Fibroblast of lung (primary cell): ENCODE measurements around the gene ZDHHC5. TPM values are rescaled to one million over a fixed set of nuclear protein-coding genes. Genes with fewer than 3 reads are reported as not detected.

Experiments used
- DNase-seq, 2 donors: peaks; one replicate each; pipeline versions ENCODE4 v3.0.0 to v3.0.0-alpha.2; 2010; ENCODE audit warnings: low read depth in 2 of 2
- H2AFZ ChIP-seq: 2 replicates; pipeline ENCODE4 v1.5.1; 2012; ENCODE audit warnings: low read length, control low read depth, inconsistent platforms
- H3K27ac ChIP-seq: 2 replicates; pipeline ENCODE4 v1.5.1; 2011; ENCODE audit warnings: low read length, control low read depth; ENCODE audit not compliant: insufficient read depth
- H3K27me3 ChIP-seq: 2 replicates; pipeline ENCODE4 v1.5.1; 2011; ENCODE audit warnings: mild to moderate bottlenecking, low read length; ENCODE audit not compliant: control insufficient read depth, insufficient read depth
- H3K36me3 ChIP-seq: 2 replicates; pipeline ENCODE4 v1.5.1; 2011; ENCODE audit warnings: low read length; ENCODE audit not compliant: control insufficient read depth, insufficient read depth
- H3K4me1 ChIP-seq: 2 replicates; pipeline ENCODE4 v1.5.1; 2011; ENCODE audit warnings: low read length; ENCODE audit not compliant: control insufficient read depth, insufficient read depth; ENCODE audit errors: extremely low read depth
- H3K4me2 ChIP-seq: 2 replicates; pipeline ENCODE4 v1.5.1; 2011; ENCODE audit warnings: low read length, control low read depth; ENCODE audit not compliant: insufficient read depth; ENCODE audit errors: extremely low read depth
- H3K4me3 ChIP-seq, 4 experiments: fragments of 200-600 bp in 1 of 4; sonication (generic) in 1 of 4; replicated peaks in 1 of 4; 2 replicates each; pipeline ENCODE4 v1.5.1; 2011 to 2016; ENCODE audit warnings: low read length in 4 of 4, low read depth in 3 of 4, mild to moderate bottlenecking in 3 of 4, control low read depth in 2 of 4, inconsistent platforms in 1 of 4, mixed read lengths in 1 of 4; ENCODE audit not compliant: insufficient read depth in 1 of 4; ENCODE audit errors: control extremely low read depth in 1 of 4
- H3K79me2 ChIP-seq: 2 replicates; pipeline ENCODE4 v1.5.1; 2012; ENCODE audit warnings: mild to moderate bottlenecking, low read length, inconsistent platforms; ENCODE audit not compliant: control insufficient read depth, insufficient read depth
- H3K9ac ChIP-seq: 2 replicates; pipeline ENCODE4 v1.5.1; 2011; ENCODE audit warnings: mild to moderate bottlenecking, low read length, control low read depth; ENCODE audit not compliant: insufficient read depth
- H3K9me3 ChIP-seq: 2 replicates; pipeline ENCODE4 v1.5.1; 2012; ENCODE audit warnings: low read depth, low read length; ENCODE audit not compliant: control insufficient read depth, insufficient read depth
- H4K20me1 ChIP-seq: 2 replicates; pipeline ENCODE4 v1.5.1; 2011; ENCODE audit warnings: low read length; ENCODE audit not compliant: control insufficient read depth, insufficient read depth; ENCODE audit errors: extremely low read depth
- EZH2 ChIP-seq: IDR thresholded peaks from 2 replicates; pipeline ENCODE4 v1.5.1; 2012; ENCODE audit warnings: low read length, control low read depth, mild to moderate bottlenecking; ENCODE audit errors: missing control alignments
- polyA plus RNA-seq, 2 donors: library from polyadenylated mRNA; depleted of rRNA in 1 of 2; stranded (reverse) in 1 of 2; unstranded in 1 of 2; fragments of >200 nt; gene quantifications; 2 replicates each; pipeline ENCODE4 v1.2.1, GENCODE V29; 2011 to 2012; ENCODE audit warnings: missing spikeins in 1 of 2
- total RNA-seq: library from RNA; depleted of rRNA; stranded (reverse); fragments of >200 nt; gene quantifications from 2 replicates; pipeline ENCODE4 v1.2.1, GENCODE V29; 2014
- TF ChIP-seq, protein P1 (sequence below), 2 donors: IDR thresholded peaks in 1 of 2; conservative IDR thresholded peaks in 1 of 2; 1 replicate in 1 of 2; 2 replicates in 1 of 2; pipeline ENCODE4 v1.5.1; 2011 to 2012; ENCODE audit warnings: low read length in 2 of 2, control low read depth in 1 of 2, inconsistent platforms in 1 of 2, low read depth in 1 of 2, mild to moderate bottlenecking in 1 of 2

ZDHHC5 gene
- total and polyA plus RNA-seq, 2 donors (not counting 1 experiment from before 2014, with no cell fraction given), result 33.9 to 58.9 TPM

DNA sequence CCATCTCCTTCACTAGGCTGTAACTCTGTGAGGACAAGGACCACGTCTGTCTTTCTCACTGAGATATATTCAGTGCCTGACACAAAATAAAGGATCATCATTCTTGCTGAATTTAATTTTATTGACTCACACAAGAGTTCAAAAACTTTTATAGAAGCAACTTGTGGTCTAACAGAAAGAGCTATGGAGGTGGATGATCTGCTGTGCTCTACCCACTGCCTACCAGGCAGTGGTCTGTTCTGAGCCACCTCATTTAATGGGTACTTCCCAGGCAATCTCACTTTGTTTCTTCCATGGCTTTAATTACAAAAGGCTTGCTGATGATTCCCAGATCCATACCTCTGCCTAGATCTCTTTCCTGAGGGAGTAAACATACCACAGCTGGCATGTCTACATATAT, 79.0 kb downstream of the ZDHHC5 start:
- Histone ChIP-seq H3K27ac (no peak overlapping the region), H3K4me1 (peaks cover 3% of the 10 kb centered on the region), H2AFZ (no peak overlapping the region), H3K9ac (no peak overlapping the region), H3K36me3 (peaks cover 10% of the 10 kb centered on the region), H3K27me3 (no peaks in the 10 kb centered on the region), H3K4me2 (no peak overlapping the region), H3K9me3 (no peaks in the 10 kb centered on the region), H4K20me1 (no peaks in the 10 kb centered on the region), H3K79me2 (peaks cover 13% of the 10 kb centered on the region), H3K4me3 (no peak overlapping the region)
- TF ChIP-seq EZH2, result no peak
- TF ChIP-seq, protein P1, sequence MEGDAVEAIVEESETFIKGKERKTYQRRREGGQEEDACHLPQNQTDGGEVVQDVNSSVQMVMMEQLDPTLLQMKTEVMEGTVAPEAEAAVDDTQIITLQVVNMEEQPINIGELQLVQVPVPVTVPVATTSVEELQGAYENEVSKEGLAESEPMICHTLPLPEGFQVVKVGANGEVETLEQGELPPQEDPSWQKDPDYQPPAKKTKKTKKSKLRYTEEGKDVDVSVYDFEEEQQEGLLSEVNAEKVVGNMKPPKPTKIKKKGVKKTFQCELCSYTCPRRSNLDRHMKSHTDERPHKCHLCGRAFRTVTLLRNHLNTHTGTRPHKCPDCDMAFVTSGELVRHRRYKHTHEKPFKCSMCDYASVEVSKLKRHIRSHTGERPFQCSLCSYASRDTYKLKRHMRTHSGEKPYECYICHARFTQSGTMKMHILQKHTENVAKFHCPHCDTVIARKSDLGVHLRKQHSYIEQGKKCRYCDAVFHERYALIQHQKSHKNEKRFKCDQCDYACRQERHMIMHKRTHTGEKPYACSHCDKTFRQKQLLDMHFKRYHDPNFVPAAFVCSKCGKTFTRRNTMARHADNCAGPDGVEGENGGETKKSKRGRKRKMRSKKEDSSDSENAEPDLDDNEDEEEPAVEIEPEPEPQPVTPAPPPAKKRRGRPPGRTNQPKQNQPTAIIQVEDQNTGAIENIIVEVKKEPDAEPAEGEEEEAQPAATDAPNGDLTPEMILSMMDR (conservative IDR thresholded peaks at IDR 0.05 in 1 of 2, IDR thresholded peaks at IDR 0.05 in 1 of 2; ENCODE audit: low read depth in 1 of 2, low read length in 2 of 2), result no peak
- DNase-seq, result no peak

Other genes with a start within 250 kb of the ZDHHC5 start
- 41.5 and 61.6 TPM in 2 replicates for gene SLC43A3, start 241.0 kb upstream of the ZDHHC5 start, total RNA-seq
- 34.8 and 67.6 TPM in 2 replicates for gene SLC43A3, start 241.0 kb upstream of the ZDHHC5 start, polyA plus RNA-seq
- 0.17 and 0.26 TPM in 2 replicates for gene RTN4RL2, start 207.6 kb upstream of the ZDHHC5 start, total RNA-seq
- gene RTN4RL2, start 207.6 kb upstream of the ZDHHC5 start, polyA plus RNA-seq, result 0.27 and 0.43 TPM in 2 replicates
- 19.8 and 20.8 TPM in 2 replicates for gene SLC43A1, start 152.4 kb upstream of the ZDHHC5 start, total RNA-seq
- gene SLC43A1, start 152.4 kb upstream of the ZDHHC5 start, polyA plus RNA-seq, result 12.3 and 13.2 TPM in 2 replicates
- 32.2 and 41.6 TPM in 2 replicates for gene TIMM10, start 137.4 kb upstream of the ZDHHC5 start, total RNA-seq
- 57.6 and 108 TPM in 2 replicates for gene TIMM10, start 137.4 kb upstream of the ZDHHC5 start, polyA plus RNA-seq
- gene SMTNL1, start 130.5 kb upstream of the ZDHHC5 start, total RNA-seq, result not detected in 2 replicates
- gene SMTNL1, start 130.5 kb upstream of the ZDHHC5 start, polyA plus RNA-seq, result not detected in 2 replicates
- 78.6 and 94.8 TPM in 2 replicates for gene UBE2L6, start 100.4 kb upstream of the ZDHHC5 start, total RNA-seq
- 105 and 113 TPM in 2 replicates for gene UBE2L6, start 100.4 kb upstream of the ZDHHC5 start, polyA plus RNA-seq
- 17.2 and 20.0 TPM in 2 replicates for gene SERPING1, start 70.4 kb upstream of the ZDHHC5 start, total RNA-seq
- gene SERPING1, start 70.4 kb upstream of the ZDHHC5 start, polyA plus RNA-seq, result 35.8 and 117 TPM in 2 replicates
- 1.5 and 2.3 TPM in 2 replicates for gene YPEL4, start 18.2 kb upstream of the ZDHHC5 start, total RNA-seq
- gene YPEL4, start 18.2 kb upstream of the ZDHHC5 start, polyA plus RNA-seq, result 0.10 and 0.59 TPM in 2 replicates
- gene CLP1, start 10.4 kb upstream of the ZDHHC5 start, total RNA-seq, result 13.2 and 17.2 TPM in 2 replicates
- 24.1 and 31.5 TPM in 2 replicates for gene CLP1, start 10.4 kb upstream of the ZDHHC5 start, polyA plus RNA-seq
- 15.2 and 16.0 TPM in 2 replicates for gene MED19, start 44.1 kb downstream of the ZDHHC5 start, total RNA-seq
- 28.9 and 31.4 TPM in 2 replicates for gene MED19, start 44.1 kb downstream of the ZDHHC5 start, polyA plus RNA-seq
- gene TMX2, start 44.5 kb downstream of the ZDHHC5 start, total RNA-seq, result 55.7 and 62.8 TPM in 2 replicates
- 71.8 and 84.2 TPM in 2 replicates for gene TMX2, start 44.5 kb downstream of the ZDHHC5 start, polyA plus RNA-seq
- gene SELENOH, start 73.4 kb downstream of the ZDHHC5 start, total RNA-seq, result 93.0 and 99.1 TPM in 2 replicates
- gene SELENOH, start 73.4 kb downstream of the ZDHHC5 start, polyA plus RNA-seq, result 69.6 and 73.3 TPM in 2 replicates
- not detected in 2 replicates for gene BTBD18, start 83.7 kb downstream of the ZDHHC5 start, total RNA-seq
- gene BTBD18, start 83.7 kb downstream of the ZDHHC5 start, polyA plus RNA-seq, result not detected in 2 replicates
- 71.7 and 103 TPM in 2 replicates for gene CTNND1, start 93.7 kb downstream of the ZDHHC5 start, total RNA-seq
- gene CTNND1, start 93.7 kb downstream of the ZDHHC5 start, polyA plus RNA-seq, result 113 and 190 TPM in 2 replicates